H1 (cell line): ENCODE measurements around the gene STXBP5. TPM values are rescaled to one million over a fixed set of nuclear protein-coding genes. Genes with fewer than 3 reads are reported as not detected.

Experiments
- SIRT6 ChIP-seq: IDR thresholded peaks from one replicate; pipeline ENCODE4 v1.7.1; 2012; ENCODE audit warnings: low read length, inconsistent platforms
- TAF7 ChIP-seq: optimal IDR thresholded peaks from 2 replicates; pipeline ENCODE3; 2011; ENCODE audit warnings: low read depth, mild to moderate bottlenecking, inconsistent platforms, low read length, moderate library complexity, borderline replicate concordance
- polyA plus RNA-seq, 7 experiments: library from polyadenylated mRNA; depleted of rRNA in 3 of 7; stranded (reverse) in 5 of 7; unstranded in 2 of 7; fragments of >200 nt in 5 of 7; fragments of 200-250 nt in 2 of 7; gene quantifications; 1 replicate in 5 of 7; 2 replicates in 1 of 7; 4 replicates in 1 of 7; pipeline versions ENCODE4 v1.2.1 to v1.2.3, GENCODE V29; 2011 to 2013; ENCODE audit warnings: missing spikeins in 2 of 7, mixed read lengths in 2 of 7
- total RNA-seq: library from RNA; stranded (reverse); fragmentation: NEBNext Ultra II Directional; extraction: Animal tissue kit (Norgen Biotek cat#: 25700); gene quantifications from 2 replicates; pipeline ENCODE4 v1.2.1, GENCODE V29; 2021
- TF ChIP-seq, protein P1 (sequence below): fragments of 300-600 bp; sonication (generic); IDR thresholded peaks from 2 replicates; pipeline ENCODE4 v1.7.1; 2012; ENCODE audit warnings: low read length, moderate library complexity, mild to moderate bottlenecking, inconsistent platforms; ENCODE audit not compliant: insufficient replicate concordance
- TF ChIP-seq, protein P2 (sequence below): IDR thresholded peaks from 2 replicates; pipeline ENCODE4 v1.6.1; 2012; ENCODE audit warnings: inconsistent platforms

The STXBP5 gene
- total and polyA plus RNA-seq, 2 of the 8 experiments (the other 6 are each of a cell fraction or from before 2014, with no cell fraction given), result 2.7 to 10.8 TPM

DNA sequence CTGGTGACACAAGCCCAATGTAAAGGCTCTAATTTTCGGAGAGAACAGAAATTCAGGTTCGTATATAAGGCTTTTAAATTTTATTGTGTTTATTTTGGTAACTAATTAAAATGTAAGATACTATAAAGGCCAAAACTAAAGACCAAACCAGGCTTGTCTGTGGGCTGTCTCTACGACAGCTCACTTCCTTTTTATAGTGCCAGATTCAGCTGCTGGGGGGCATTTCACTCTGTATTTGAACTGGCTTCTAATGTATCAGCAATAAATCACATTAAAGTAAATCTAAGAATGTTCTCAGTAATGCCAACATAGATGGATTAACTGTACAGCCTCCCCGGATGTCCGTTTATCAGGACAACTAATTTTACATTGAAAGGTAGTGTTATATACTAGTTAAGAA lies 31.1 kb upstream of the STXBP5 start (continued):
- TF ChIP-seq, protein P1, sequence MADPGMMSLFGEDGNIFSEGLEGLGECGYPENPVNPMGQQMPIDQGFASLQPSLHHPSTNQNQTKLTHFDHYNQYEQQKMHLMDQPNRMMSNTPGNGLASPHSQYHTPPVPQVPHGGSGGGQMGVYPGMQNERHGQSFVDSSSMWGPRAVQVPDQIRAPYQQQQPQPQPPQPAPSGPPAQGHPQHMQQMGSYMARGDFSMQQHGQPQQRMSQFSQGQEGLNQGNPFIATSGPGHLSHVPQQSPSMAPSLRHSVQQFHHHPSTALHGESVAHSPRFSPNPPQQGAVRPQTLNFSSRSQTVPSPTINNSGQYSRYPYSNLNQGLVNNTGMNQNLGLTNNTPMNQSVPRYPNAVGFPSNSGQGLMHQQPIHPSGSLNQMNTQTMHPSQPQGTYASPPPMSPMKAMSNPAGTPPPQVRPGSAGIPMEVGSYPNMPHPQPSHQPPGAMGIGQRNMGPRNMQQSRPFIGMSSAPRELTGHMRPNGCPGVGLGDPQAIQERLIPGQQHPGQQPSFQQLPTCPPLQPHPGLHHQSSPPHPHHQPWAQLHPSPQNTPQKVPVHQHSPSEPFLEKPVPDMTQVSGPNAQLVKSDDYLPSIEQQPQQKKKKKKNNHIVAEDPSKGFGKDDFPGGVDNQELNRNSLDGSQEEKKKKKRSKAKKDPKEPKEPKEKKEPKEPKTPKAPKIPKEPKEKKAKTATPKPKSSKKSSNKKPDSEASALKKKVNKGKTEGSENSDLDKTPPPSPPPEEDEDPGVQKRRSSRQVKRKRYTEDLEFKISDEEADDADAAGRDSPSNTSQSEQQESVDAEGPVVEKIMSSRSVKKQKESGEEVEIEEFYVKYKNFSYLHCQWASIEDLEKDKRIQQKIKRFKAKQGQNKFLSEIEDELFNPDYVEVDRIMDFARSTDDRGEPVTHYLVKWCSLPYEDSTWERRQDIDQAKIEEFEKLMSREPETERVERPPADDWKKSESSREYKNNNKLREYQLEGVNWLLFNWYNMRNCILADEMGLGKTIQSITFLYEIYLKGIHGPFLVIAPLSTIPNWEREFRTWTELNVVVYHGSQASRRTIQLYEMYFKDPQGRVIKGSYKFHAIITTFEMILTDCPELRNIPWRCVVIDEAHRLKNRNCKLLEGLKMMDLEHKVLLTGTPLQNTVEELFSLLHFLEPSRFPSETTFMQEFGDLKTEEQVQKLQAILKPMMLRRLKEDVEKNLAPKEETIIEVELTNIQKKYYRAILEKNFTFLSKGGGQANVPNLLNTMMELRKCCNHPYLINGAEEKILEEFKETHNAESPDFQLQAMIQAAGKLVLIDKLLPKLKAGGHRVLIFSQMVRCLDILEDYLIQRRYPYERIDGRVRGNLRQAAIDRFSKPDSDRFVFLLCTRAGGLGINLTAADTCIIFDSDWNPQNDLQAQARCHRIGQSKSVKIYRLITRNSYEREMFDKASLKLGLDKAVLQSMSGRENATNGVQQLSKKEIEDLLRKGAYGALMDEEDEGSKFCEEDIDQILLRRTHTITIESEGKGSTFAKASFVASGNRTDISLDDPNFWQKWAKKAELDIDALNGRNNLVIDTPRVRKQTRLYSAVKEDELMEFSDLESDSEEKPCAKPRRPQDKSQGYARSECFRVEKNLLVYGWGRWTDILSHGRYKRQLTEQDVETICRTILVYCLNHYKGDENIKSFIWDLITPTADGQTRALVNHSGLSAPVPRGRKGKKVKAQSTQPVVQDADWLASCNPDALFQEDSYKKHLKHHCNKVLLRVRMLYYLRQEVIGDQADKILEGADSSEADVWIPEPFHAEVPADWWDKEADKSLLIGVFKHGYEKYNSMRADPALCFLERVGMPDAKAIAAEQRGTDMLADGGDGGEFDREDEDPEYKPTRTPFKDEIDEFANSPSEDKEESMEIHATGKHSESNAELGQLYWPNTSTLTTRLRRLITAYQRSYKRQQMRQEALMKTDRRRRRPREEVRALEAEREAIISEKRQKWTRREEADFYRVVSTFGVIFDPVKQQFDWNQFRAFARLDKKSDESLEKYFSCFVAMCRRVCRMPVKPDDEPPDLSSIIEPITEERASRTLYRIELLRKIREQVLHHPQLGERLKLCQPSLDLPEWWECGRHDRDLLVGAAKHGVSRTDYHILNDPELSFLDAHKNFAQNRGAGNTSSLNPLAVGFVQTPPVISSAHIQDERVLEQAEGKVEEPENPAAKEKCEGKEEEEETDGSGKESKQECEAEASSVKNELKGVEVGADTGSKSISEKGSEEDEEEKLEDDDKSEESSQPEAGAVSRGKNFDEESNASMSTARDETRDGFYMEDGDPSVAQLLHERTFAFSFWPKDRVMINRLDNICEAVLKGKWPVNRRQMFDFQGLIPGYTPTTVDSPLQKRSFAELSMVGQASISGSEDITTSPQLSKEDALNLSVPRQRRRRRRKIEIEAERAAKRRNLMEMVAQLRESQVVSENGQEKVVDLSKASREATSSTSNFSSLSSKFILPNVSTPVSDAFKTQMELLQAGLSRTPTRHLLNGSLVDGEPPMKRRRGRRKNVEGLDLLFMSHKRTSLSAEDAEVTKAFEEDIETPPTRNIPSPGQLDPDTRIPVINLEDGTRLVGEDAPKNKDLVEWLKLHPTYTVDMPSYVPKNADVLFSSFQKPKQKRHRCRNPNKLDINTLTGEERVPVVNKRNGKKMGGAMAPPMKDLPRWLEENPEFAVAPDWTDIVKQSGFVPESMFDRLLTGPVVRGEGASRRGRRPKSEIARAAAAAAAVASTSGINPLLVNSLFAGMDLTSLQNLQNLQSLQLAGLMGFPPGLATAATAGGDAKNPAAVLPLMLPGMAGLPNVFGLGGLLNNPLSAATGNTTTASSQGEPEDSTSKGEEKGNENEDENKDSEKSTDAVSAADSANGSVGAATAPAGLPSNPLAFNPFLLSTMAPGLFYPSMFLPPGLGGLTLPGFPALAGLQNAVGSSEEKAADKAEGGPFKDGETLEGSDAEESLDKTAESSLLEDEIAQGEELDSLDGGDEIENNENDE, result no peak
- TF ChIP-seq, protein P2, sequence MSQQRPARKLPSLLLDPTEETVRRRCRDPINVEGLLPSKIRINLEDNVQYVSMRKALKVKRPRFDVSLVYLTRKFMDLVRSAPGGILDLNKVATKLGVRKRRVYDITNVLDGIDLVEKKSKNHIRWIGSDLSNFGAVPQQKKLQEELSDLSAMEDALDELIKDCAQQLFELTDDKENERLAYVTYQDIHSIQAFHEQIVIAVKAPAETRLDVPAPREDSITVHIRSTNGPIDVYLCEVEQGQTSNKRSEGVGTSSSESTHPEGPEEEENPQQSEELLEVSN, result no peak
- TF ChIP-seq SIRT6 (no peak), TAF7 (no peak)
